Measurements from ENCODE around the gene CACNG4. TPM values are rescaled to one million over a fixed set of nuclear protein-coding genes. Genes with fewer than 3 reads are reported as not detected.

Gene CACNG4
- total RNA-seq, 1 donor from 2014 or later: 27.5 TPM

GRCh38 chr17:67050066-67050465 lies 85.6 kb downstream of the CACNG4 start:
- peaks cover 8% of the 10 kb centered on the region for H3K9me3 Mint-ChIP-seq
- DNase-seq (ENCODE audit: extremely low spot score, unreplicated experiment): no peak
- no peaks in the 10 kb centered on the region for H3K36me3 Mint-ChIP-seq
- no peaks in the 10 kb centered on the region for H3K4me1 Mint-ChIP-seq (ENCODE audit: unreplicated experiment)
- H3K4me3 Mint-ChIP-seq: no peak overlapping the region
- no peak for TF ChIP-seq CTCF (conservative IDR thresholded peaks at IDR 0.05)
- H3K27ac Mint-ChIP-seq: no peak overlapping the region
- no peaks in the 10 kb centered on the region for H3K27me3 Mint-ChIP-seq

GRCh38 chr17:67050471-67051154 lies 86.1 kb downstream of the CACNG4 start:
- H3K9me3 Mint-ChIP-seq: peaks cover 8% of the 10 kb centered on the region
- no peaks in the 10 kb centered on the region for H3K36me3 Mint-ChIP-seq
- no peaks in the 10 kb centered on the region for H3K4me1 Mint-ChIP-seq (ENCODE audit: unreplicated experiment)
- DNase-seq (ENCODE audit: extremely low spot score, unreplicated experiment): no peak
- H3K27me3 Mint-ChIP-seq: no peaks in the 10 kb centered on the region
- TF ChIP-seq CTCF (conservative IDR thresholded peaks at IDR 0.05): no peak
- no peak overlapping the region for H3K27ac Mint-ChIP-seq
- H3K4me3 Mint-ChIP-seq: no peak overlapping the region

- no peak overlapping the region for H3K4me3 Mint-ChIP-seq
- peaks cover 8% of the 10 kb centered on the region for H3K9me3 Mint-ChIP-seq
- H3K27ac Mint-ChIP-seq: no peak overlapping the region
- H3K27me3 Mint-ChIP-seq: no peaks in the 10 kb centered on the region
- H3K36me3 Mint-ChIP-seq: no peaks in the 10 kb centered on the region
- no peak for DNase-seq (ENCODE audit: extremely low spot score, unreplicated experiment)
- no peak for TF ChIP-seq CTCF (conservative IDR thresholded peaks at IDR 0.05)
- H3K4me1 Mint-ChIP-seq (ENCODE audit: unreplicated experiment): no peaks in the 10 kb centered on the region
Measured at GRCh38 chr17:67051155-67051538, 86.6 kb downstream of the CACNG4 start.

GRCh38 chr17:67051837-67052236 lies 87.3 kb downstream of the CACNG4 start:
- TF ChIP-seq CTCF (conservative IDR thresholded peaks at IDR 0.05): no peak
- Mint-ChIP-seq H3K4me3 (no peak overlapping the region), H3K9me3 (peaks cover 8% of the 10 kb centered on the region), H3K36me3 (no peaks in the 10 kb centered on the region), H3K27ac (no peak overlapping the region), H3K27me3 (no peaks in the 10 kb centered on the region), H3K4me1 (ENCODE audit: unreplicated experiment) (no peaks in the 10 kb centered on the region)
- DNase-seq (ENCODE audit: extremely low spot score, unreplicated experiment): no peak

GRCh38 chr17:67052720-67053437 lies 88.4 kb downstream of the CACNG4 start:
- H3K27ac Mint-ChIP-seq: no peak overlapping the region
- no peak for DNase-seq (ENCODE audit: extremely low spot score, unreplicated experiment)
- H3K27me3 Mint-ChIP-seq: no peaks in the 10 kb centered on the region
- H3K9me3 Mint-ChIP-seq: peaks cover 8% of the 10 kb centered on the region
- H3K4me3 Mint-ChIP-seq: no peak overlapping the region
- no peak for TF ChIP-seq CTCF (conservative IDR thresholded peaks at IDR 0.05)
- H3K4me1 Mint-ChIP-seq (ENCODE audit: unreplicated experiment): no peaks in the 10 kb centered on the region
- H3K36me3 Mint-ChIP-seq: no peaks in the 10 kb centered on the region
